CD4-positive, alpha-beta T cell treated with Interferon gamma for 1 hour (primary cell): ENCODE results near the gene PDE4B.
A peak's percentile ranks its signal among the peaks of the same experiment; 100 is the strongest.
"Not testable (repeated sequence)": the region's sequence is repeated elsewhere in the genome, so short reads cannot be mapped to it uniquely, and the experiment has no call there.

Experiments
- DNase-seq: peaks from one replicate; pipeline ENCODE4 v3.0.0-alpha.2; 2020

PDE4B gene

GRCh38 chr1:65958561-65959350 lies 166.1 kb downstream of the PDE4B start:
- DNase-seq = peak; percentile 6

- no peak for DNase-seq
Measured at GRCh38 chr1:65959896-65960567, 167.3 kb downstream of the PDE4B start.

- DNase-seq = no peak
Measured at GRCh38 chr1:65963156-65963888, 170.6 kb downstream of the PDE4B start.

- DNase-seq = no peak
Measured at GRCh38 chr1:65964123-65964522, 171.4 kb downstream of the PDE4B start.

GRCh38 chr1:65965112-65965996 lies 172.7 kb downstream of the PDE4B start:
- no peak for DNase-seq

- DNase-seq = not testable (repeated sequence)
Measured at GRCh38 chr1:65967492-65967891, 174.8 kb downstream of the PDE4B start.

- DNase-seq = no peak
Measured at GRCh38 chr1:65971547-65971946, 178.9 kb downstream of the PDE4B start.

- DNase-seq = no peak
Measured at GRCh38 chr1:65975708-65976107, 183.0 kb downstream of the PDE4B start.

GRCh38 chr1:65979136-65980044 lies 186.7 kb downstream of the PDE4B start:
- no peak for DNase-seq

- no peak for DNase-seq
Measured at GRCh38 chr1:65980237-65980636, 187.5 kb downstream of the PDE4B start.

GRCh38 chr1:65983500-65983899 lies 190.8 kb downstream of the PDE4B start:
- no peak for DNase-seq

- DNase-seq = no peak
Measured at GRCh38 chr1:65985393-65986066, 192.8 kb downstream of the PDE4B start.

GRCh38 chr1:65986146-65986545 lies 193.5 kb downstream of the PDE4B start:
- DNase-seq = no peak

GRCh38 chr1:65990161-65990560 lies 197.5 kb downstream of the PDE4B start:
- no peak for DNase-seq

- no peak for DNase-seq
Measured at GRCh38 chr1:65991694-65992093, 199.0 kb downstream of the PDE4B start.

GRCh38 chr1:65992165-65992821 lies 199.6 kb downstream of the PDE4B start:
- DNase-seq = no peak

GRCh38 chr1:65992831-65993271 lies 200.2 kb downstream of the PDE4B start:
- no peak for DNase-seq

- DNase-seq = no peak
Measured at GRCh38 chr1:65994223-65994622, 201.5 kb downstream of the PDE4B start.

- no peak for DNase-seq
Measured at GRCh38 chr1:65995336-65995735, 202.6 kb downstream of the PDE4B start.

- DNase-seq = no peak
Measured at GRCh38 chr1:65995928-65996327, 203.2 kb downstream of the PDE4B start.
